ENCODE measurements around the gene PSMB9. TPM values are rescaled to one million over a fixed set of nuclear protein-coding genes. Genes with fewer than 3 reads are reported as not detected.

PSMB9 gene
- total RNA-seq, 4 donors from 2014 or later = 1.4 to 11.3 (median 6.1) TPM

DNA sequence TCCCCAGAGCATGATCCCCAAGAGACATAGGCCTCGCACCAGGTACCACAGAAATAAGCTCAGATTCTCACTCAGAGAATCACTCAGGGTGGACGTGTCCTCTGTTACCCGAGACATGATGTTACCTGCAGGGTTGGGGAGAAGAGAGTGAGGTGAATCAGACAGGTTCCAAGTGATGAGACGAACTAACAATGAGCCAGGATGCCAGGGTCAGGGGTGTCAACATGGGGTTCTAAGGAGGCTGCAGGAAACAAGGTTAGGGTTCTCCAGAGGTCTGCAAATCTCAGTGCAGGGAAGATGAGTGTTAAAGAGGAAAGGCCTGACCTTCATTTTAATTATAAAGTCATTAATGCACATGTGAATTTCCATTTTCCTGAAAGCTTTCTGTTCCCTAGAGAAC, 3.0 kb upstream of the PSMB9 start:
- DNase-seq (no peak), ATAC-seq (no peak)
- peaks cover 0 to 49% of the 10 kb centered on the region in 2 donors for H3K36me3 ChIP-seq
- H3K4me1 ChIP-seq = peaks cover 12 to 19% of the 10 kb centered on the region in 2 donors
- H3K27ac ChIP-seq = peak overlapping the region in 2 of 4 donors; percentile 98 to 99
- H3K27me3 ChIP-seq = no peaks in the 10 kb centered on the region
- H3K4me3 ChIP-seq = no peak overlapping the region
- intact Hi-C loops (cut with DNase I; ENCODE audit: low total_unique reads) = no loop called here
- H3K9me3 ChIP-seq = no peaks in the 10 kb centered on the region
- TF ChIP-seq, protein P1, sequence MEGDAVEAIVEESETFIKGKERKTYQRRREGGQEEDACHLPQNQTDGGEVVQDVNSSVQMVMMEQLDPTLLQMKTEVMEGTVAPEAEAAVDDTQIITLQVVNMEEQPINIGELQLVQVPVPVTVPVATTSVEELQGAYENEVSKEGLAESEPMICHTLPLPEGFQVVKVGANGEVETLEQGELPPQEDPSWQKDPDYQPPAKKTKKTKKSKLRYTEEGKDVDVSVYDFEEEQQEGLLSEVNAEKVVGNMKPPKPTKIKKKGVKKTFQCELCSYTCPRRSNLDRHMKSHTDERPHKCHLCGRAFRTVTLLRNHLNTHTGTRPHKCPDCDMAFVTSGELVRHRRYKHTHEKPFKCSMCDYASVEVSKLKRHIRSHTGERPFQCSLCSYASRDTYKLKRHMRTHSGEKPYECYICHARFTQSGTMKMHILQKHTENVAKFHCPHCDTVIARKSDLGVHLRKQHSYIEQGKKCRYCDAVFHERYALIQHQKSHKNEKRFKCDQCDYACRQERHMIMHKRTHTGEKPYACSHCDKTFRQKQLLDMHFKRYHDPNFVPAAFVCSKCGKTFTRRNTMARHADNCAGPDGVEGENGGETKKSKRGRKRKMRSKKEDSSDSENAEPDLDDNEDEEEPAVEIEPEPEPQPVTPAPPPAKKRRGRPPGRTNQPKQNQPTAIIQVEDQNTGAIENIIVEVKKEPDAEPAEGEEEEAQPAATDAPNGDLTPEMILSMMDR (IDR thresholded peaks at IDR 0.05 in 4 of 5, conservative IDR thresholded peaks at IDR 0.05 in 1 of 5) = no peak
- no peak for TF ChIP-seq POLR2A (IDR thresholded peaks at IDR 0.05)
- in situ Hi-C loops (cut with MboI; ENCODE audit: low sequenced_read_pairs in 4 of 4) = no loop called here

DNA sequence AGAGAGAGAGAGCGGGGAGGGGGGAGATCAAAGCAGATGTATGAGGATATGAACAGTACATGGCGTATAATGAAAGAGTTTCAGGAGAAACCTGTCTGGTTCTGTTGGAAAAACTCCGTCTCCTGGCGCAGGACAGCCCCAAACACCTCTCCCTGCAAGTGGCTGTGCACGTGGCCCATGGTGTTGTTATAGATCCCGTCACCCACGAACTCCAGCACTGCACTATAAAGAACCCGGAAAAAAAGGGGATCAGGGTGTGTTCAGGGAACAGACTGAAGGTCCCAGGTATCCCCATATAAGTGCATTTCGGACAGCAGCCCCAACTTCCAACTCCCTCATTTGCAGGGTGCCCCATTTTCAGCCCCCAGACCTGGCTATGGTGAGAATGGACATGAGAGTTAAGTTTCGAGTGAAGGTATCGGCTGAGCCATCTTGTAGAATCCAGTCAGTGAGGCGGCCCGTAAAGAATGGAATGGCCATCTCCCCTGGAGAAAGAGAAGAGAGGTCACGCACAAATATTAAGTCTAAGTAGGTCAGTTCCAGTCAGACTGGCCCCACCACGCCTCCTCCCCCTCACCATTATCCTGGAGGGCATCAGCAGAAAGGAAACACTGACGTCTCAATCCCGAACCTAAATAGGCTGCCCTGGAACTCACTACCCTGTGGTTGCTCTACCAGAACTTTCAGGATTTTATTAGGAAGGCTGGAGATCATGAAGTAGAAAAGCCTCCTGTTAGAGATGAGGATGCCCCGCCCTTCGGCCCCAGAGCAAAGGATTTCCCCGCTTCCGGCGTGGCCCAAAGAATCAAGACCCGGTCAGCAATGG, 1.8 kb upstream of the PSMB9 start:
- peaks cover 0 to 37% of the 10 kb centered on the region in 2 donors for H3K36me3 ChIP-seq
- no peak for ATAC-seq

DNA sequence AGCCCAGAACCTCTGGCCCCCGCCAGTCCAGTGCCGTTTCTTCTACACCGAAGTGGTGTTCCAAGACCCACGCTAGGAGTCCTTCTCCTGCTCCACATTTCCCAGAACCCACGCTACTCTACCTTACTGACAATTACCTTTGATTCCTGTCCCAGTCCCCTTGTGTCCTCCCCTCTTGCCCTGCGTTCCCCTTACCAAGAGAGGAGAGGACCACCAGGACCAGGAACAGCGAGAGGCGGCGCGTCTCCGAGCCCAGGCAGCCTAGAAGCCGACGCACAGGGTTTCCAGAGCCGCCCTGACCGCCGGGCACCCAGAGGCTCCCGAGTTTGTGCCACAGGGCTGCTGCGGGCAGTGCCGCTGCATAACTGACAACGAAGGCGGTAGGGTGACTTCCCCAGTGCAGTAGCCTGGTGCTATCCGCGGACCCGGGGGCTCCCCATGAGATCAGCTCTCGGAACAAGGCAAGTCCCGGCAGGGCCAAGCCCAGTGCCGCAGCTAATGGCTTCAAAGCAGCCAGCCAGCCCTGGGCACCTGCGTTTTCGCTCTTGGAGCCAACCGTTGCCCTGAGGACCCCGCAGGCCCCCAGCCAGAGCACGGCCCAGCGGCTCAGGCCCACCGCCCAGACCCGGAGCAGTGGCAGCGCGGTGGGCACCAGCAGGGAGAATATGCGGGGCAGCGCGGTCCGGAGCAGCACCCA, 1.0 kb upstream of the PSMB9 start:
- DNase-seq = peak in 1 of 2 donors; percentile 31
- intact Hi-C loops (cut with DNase I; ENCODE audit: low total_unique reads) (loop anchor here (1.0 kb wide), 1 partner anchor 9 kb away; the partner anchor contains the start of gene PSMB8), in situ Hi-C loops (cut with MboI; ENCODE audit: low sequenced_read_pairs in 4 of 4) (no loop called here)
- Histone ChIP-seq H3K4me3 (peak overlapping the region; percentile 85 to 99 (median 96)), H3K27ac (peak overlapping the region; percentile 98 to 99 (median 99)), H3K9me3 (no peaks in the 10 kb centered on the region), H3K27me3 (no peaks in the 10 kb centered on the region), H3K4me1 (peaks cover 12 to 19% of the 10 kb centered on the region in 2 donors), H3K36me3 (peaks cover 0 to 30% of the 10 kb centered on the region in 2 donors)
- peak; percentile 40 to 44 for ATAC-seq
- TF ChIP-seq, protein P1 (IDR thresholded peaks at IDR 0.05 in 4 of 5, conservative IDR thresholded peaks at IDR 0.05 in 1 of 5) = no peak
- no peak for TF ChIP-seq POLR2A (IDR thresholded peaks at IDR 0.05)

More for the DNA sequence above, 1.8 kb upstream of the PSMB9 start:
- no peaks in the 10 kb centered on the region for H3K27me3 ChIP-seq
- no peak for DNase-seq
- peak overlapping the region; percentile 85 to 99 (median 96) for H3K4me3 ChIP-seq
- H3K4me1 ChIP-seq = peaks cover 12 to 19% of the 10 kb centered on the region in 2 donors
- in situ Hi-C loops (cut with MboI; ENCODE audit: low sequenced_read_pairs in 4 of 4) (no loop called here), intact Hi-C loops (cut with DNase I; ENCODE audit: low total_unique reads) (no loop called here)
- no peak for TF ChIP-seq POLR2A (IDR thresholded peaks at IDR 0.05)
- TF ChIP-seq, protein P1 (IDR thresholded peaks at IDR 0.05 in 4 of 5, conservative IDR thresholded peaks at IDR 0.05 in 1 of 5) = no peak
- H3K27ac ChIP-seq = peak overlapping the region; percentile 98 to 99 (median 99)
- no peaks in the 10 kb centered on the region for H3K9me3 ChIP-seq

DNA sequence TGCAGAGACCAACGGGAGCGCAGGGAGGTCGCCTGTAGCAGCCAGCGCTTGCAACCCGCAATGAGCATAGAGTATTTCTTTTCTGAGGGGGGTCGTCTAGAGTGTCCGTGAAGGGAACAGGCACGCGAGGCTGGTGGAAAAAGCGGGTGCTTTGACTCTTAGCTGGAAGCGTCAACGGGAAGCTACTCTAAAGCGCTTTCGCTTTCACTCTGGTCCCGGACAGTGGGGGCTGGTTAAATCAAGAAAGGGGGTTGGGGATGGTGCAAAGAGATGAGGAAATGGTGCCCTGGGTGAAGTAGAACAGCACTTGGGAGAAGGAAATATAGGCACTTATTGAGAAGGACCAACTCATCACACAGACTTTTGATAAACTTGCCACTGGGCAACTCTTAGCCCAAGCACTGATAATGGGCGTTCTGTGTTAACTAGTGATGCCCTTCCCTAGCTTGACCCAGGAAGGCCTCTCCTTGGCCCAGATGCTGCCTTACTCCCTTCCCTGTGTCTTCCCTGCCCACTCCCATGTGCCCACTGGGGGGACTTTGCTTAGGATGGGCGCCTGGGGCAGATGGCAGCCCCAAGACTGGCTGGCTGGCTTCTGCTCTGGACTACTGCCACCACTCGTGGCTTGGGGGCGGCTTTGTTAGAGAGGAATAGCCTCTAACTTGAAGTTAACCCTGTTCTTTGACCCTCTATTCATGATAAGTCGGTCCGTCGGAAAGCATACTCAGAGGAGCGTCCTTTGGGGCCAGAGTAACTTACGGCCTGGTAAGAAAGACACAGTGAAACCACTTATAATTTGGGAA, 585 bp downstream of the PSMB9 start:
- DNase-seq = no peak
- intact Hi-C loops (cut with DNase I; ENCODE audit: low total_unique reads) (loop anchor here (1.0 kb wide), 2 partner anchors 14 to 16 kb away; partner anchors contain the start of gene TAP2), in situ Hi-C loops (cut with MboI; ENCODE audit: low sequenced_read_pairs in 4 of 4) (no loop called here)

More for the DNA sequence above, 585 bp downstream of the PSMB9 start:
- Histone ChIP-seq H3K4me1 (peaks cover 12 to 19% of the 10 kb centered on the region in 2 donors), H3K4me3 (peak overlapping the region; percentile 85 to 99 (median 96)), H3K36me3 (peaks cover 0 to 16% of the 10 kb centered on the region in 2 donors), H3K9me3 (no peaks in the 10 kb centered on the region), H3K27me3 (no peaks in the 10 kb centered on the region), H3K27ac (peak overlapping the region; percentile 98 to 99 (median 99))
- TF ChIP-seq POLR2A (IDR thresholded peaks at IDR 0.05) = no peak
- TF ChIP-seq, protein P1 (IDR thresholded peaks at IDR 0.05 in 4 of 5, conservative IDR thresholded peaks at IDR 0.05 in 1 of 5) = no peak
- ATAC-seq = peak; percentile 10 to 16
